B cell (primary cell): ENCODE measurements around the gene PDE6A.
"Not testable (repeated sequence)": the region's sequence is repeated elsewhere in the genome, so short reads cannot be mapped to it uniquely, and the experiment has no call there.

Source experiments
- CTCF ChIP-seq: fragments of 200-600 bp; IDR thresholded peaks from one replicate; pipeline ENCODE4 v1.8.0; 2022; ENCODE audit warnings: antibody characterized with exemption, mild to moderate bottlenecking
- EZH2 ChIP-seq: IDR thresholded peaks from 2 replicates; pipeline ENCODE4 v1.6.1; 2012; ENCODE audit warnings: borderline replicate concordance, low read depth, mild to moderate bottlenecking, moderate library complexity, low read length; ENCODE audit not compliant: insufficient read depth, poor library complexity, severe bottlenecking

DNA sequence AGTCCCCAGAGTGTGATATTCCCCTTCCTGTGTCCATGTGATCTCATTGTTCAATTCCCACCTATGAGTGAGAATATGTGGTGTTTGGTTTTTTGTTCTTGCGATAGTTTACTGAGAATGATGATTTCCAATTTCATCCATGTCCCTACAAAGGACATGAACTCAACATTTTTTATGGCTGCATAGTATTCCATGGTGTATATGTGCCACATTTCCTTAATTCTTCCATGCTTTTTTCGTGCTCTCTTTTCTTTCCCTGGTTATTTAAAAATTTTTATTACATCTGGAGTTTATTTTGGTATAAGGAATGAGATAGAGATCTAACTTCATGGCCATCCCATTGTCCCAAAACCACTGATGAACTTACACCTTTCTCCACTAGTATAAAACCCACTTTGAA is 65.0 kb downstream of the PDE6A start:
- TF ChIP-seq CTCF, EZH2: not testable (repeated sequence)
